AG09319 (cell line): ENCODE measurements around the gene TRAF4.

ENCODE experiments used
- DNase-seq: peaks from one replicate; pipeline ENCODE4 v3.0.0-alpha.2; 2010; ENCODE audit warnings: low read depth; ENCODE audit errors: extremely low read depth
- TF ChIP-seq, protein P1 (sequence below): IDR thresholded peaks from 2 replicates; pipeline ENCODE4 v1.5.1; 2011; ENCODE audit warnings: low read depth, mild to moderate bottlenecking, inconsistent platforms, low read length, moderate library complexity

TRAF4 gene

DNA sequence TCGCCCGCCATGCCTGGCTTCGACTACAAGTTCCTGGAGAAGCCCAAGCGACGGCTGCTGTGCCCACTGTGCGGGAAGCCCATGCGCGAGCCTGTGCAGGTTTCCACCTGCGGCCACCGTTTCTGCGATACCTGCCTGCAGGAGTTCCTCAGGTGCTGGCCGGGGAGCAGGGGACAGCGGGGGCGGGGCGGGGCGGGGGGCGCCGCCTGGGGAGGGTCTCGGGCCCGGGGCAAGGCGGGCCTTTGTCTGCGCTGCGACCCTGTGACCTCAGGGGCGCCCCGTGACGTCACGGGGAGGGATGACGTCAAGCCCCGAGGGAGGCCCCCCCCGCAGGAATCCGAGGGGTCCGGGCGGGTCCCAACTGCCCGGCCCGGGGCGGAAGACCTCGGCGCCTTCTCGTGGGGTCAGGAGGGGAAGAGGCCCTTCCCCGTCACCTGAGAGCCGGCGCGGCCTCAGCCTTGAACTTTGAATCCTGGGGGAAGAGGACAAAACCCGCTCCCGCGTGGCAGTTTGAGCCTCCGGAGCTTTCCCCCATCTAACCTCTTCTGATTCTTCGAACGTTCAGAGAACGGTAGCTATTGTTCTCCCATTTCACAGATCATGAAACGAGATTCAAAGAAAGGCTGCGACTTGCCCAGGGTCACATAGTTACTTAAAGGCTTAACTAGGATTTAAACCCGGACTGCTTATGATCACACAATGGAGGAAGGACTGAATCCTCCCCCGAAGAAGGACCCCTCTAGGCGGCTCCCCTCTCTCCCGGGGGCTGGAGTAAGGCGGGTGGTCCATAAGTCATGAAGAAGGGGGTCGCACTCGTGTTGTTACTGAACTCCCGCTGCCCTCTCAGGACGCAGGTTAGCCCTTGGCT, 527 bp downstream of the TRAF4 start:
- no peak for DNase-seq
- TF ChIP-seq, protein P1, sequence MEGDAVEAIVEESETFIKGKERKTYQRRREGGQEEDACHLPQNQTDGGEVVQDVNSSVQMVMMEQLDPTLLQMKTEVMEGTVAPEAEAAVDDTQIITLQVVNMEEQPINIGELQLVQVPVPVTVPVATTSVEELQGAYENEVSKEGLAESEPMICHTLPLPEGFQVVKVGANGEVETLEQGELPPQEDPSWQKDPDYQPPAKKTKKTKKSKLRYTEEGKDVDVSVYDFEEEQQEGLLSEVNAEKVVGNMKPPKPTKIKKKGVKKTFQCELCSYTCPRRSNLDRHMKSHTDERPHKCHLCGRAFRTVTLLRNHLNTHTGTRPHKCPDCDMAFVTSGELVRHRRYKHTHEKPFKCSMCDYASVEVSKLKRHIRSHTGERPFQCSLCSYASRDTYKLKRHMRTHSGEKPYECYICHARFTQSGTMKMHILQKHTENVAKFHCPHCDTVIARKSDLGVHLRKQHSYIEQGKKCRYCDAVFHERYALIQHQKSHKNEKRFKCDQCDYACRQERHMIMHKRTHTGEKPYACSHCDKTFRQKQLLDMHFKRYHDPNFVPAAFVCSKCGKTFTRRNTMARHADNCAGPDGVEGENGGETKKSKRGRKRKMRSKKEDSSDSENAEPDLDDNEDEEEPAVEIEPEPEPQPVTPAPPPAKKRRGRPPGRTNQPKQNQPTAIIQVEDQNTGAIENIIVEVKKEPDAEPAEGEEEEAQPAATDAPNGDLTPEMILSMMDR = no peak

DNA sequence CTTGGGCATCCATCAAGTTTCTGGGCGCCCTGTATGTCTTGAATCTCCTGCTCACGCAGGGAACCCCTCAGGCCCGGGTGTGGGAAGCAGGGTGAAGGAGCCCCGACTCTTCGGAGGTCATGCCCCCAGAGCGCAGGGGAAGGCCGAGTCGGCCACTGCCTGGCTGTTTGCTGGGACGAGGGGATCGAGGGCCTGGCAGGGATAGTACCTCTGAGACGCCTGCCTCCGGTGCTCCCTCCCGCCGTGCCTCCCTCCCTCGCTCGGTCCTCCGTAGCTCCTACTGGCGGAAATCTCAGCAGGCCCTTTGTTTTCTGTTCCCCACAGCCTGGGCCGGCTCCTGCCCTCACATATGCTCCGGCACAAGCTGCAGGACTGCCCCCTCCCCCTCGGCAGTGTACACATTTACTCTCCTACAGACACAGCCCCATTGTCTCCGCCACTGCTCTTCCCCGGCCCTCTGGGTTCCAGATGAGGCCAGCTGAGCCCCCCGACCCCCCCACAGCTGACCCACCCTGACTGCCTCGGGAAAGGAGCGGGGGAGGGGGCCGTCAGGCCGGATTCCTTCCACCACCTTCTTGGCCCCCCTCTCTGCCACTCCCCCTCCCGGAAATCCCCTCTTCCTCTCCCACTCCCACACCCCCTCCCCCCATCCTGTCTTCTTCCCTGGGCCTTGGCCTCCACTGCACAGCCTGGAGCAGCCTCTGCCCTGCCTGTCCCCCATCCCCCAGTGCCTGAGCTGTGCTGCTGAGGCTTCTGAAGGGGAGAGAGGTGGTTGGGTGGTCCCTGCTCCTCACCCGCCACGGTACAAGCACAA, 1.4 kb downstream of the TRAF4 start:
- no peak for DNase-seq
- TF ChIP-seq, protein P1 = no peak

DNA sequence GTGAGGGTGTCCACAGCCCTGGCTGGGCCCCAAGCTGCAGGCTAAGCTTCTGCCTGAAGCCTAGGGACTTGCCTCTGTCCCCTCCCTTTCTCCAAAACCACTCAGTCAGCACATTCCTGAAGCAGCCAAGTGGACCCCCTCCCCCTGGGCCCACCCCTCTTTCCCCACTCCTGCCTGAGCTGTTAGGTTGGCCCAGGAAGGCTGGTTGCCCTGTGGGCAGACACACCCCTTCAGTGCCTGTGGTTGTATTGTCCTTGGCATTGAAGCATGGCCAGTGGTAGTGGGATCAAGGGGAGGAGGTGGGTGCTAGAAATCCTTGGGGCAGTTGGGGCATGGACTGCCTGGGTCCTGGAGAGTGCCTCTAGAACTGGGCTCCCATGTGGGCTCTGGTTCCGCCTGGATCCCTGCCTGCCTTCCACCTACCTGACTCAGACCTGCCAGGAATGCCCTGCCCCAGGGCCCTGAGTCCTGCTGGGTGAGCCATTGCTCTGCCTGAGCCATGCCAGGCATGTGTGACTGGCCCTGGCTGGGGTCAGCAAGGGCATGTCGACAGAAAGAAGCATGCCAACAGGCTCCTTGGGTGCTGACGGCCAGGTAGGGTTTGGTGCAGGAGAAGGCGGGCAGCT, 2.1 kb downstream of the TRAF4 start:
- TF ChIP-seq, protein P1 = no peak
- DNase-seq = no peak

DNA sequence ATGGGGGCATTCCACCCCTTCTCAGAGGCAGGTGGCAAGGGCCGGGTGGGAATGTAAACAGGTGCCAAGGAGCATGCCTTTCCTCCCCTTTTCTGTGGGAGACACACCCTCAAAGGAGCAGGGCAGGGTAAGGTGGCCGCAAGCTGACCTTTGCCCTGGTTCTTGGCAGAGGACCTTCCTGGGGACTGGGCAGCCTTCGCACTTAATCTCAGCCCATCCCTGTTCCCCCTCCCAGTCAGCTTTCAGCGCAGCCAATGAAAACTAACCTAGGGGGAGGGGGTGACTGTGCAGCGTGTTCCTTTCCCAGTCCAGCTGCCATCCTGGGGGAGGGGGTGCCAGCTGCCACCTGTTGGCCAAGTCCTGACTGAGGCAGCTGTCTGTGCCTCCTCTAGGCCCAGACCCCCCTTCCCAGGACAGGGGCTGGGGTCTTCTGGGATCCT, 2.8 kb downstream of the TRAF4 start:
- DNase-seq = no peak
- TF ChIP-seq, protein P1 = no peak

DNA sequence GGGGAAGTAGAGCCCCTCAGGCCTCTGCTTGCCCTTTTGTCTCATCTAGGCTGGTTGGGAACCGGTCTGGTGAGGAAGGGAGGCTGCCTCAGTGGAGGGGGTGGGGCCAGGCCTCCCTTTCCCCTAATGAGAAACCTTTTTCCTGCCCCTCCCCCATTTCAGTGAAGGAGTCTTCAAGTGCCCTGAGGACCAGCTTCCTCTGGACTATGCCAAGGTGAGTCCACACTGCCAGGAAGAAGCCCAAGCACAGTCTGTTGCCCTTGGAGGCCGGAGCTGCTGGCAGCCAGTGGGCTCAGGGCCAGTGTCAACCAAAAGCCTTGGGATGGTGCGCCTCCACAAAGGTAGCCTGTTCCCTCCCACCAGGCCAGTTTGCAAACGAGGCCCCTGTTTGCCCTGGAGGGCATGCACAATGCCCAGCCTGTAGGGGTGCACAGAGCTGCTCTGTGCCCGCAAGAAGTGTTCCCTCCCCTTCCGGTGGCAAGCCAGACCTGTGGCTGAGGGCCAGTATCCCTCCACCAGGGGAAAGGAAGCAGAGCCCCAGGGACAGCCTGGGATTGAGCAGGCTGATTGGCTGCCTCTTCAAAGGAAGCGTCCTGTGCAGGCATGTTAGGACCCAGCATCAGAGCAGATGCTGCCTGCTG, 3.4 kb downstream of the TRAF4 start:
- no peak for DNase-seq
- TF ChIP-seq, protein P1 = no peak

DNA sequence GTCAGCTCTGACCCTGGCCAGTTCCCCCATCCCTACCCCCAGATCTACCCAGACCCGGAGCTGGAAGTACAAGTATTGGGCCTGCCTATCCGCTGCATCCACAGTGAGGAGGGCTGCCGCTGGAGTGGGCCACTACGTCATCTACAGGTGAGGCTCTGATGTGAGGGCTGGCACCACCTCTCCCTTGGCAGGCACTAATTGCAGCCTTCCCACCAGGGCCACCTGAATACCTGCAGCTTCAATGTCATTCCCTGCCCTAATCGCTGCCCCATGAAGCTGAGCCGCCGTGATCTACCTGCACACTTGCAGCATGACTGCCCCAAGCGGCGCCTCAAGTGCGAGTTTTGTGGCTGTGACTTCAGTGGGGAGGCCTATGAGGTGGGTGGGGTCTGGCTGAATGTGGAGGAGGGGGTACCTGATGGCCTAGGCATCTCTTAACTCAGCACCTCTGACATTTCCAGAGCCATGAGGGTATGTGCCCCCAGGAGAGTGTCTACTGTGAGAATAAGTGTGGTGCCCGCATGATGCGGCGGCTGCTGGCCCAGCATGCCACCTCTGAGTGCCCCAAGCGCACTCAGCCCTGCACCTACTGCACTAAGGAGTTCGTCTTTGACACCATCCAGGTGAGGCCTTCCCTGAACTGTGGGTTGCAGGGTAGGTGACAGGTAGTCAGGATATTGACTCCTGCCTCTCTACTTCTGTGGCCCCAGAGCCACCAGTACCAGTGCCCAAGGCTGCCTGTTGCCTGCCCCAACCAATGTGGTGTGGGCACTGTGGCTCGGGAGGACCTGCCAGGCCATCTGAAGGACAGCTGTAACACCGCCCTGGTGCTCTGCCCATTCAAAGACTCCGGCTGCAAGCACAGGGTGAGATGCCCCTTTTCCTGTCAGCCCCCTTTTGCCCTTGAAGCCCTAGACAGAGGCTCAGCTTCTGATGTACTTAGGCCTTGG, 4.3 kb downstream of the TRAF4 start:
- DNase-seq = no peak
- TF ChIP-seq, protein P1 = no peak
